ENCODE results near the gene HCLS1. TPM values are rescaled to one million over a fixed set of nuclear protein-coding genes. Genes with fewer than 3 reads are reported as not detected.

Gene HCLS1
- total RNA-seq, 1 experiment from 2014 or later: 0.45 TPM

DNA sequence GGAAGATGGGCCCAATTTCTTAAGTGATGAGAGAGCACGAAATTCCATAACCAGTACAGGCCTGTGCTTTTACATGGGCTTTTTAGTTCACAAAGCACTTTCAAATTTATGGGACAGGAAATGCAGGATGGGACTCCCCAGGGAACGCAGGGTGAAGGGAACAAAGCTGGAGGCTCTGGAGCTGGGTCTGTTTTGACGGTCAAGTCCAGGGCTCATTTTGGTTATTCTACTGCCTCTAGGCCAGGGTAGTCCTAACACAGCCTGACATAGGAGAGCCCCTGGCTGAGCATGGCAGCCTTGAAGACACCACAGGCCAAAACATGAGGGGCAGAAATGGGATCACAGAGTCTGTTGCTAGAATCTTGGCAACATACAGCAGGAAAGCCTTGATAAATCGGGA is 33.5 kb downstream of the HCLS1 start:
- Mint-ChIP-seq H3K27ac (ENCODE audit: unreplicated experiment) (no peak overlapping the region), H3K4me1 (ENCODE audit: low read depth, unreplicated experiment) (no peaks in the 10 kb centered on the region), H3K36me3 (ENCODE audit: insufficient read depth, unreplicated experiment) (no peaks in the 10 kb centered on the region), H3K4me3 (ENCODE audit: unreplicated experiment) (no peak overlapping the region), H3K27me3 (ENCODE audit: insufficient read depth, unreplicated experiment) (no peaks in the 10 kb centered on the region), H3K9me3 (ENCODE audit: unreplicated experiment) (no peaks in the 10 kb centered on the region)
- Histone ChIP-seq H3K9me3 (no peaks in the 10 kb centered on the region), H3K4me1 (no peaks in the 10 kb centered on the region), H3K36me3 (ENCODE audit: control insufficient read depth, insufficient read depth, low read length) (no peaks in the 10 kb centered on the region), H3K4me3 (ENCODE audit: low read depth, low read length) (no peak overlapping the region), H3K27me3 (replicated peaks; ENCODE audit: control insufficient read depth, insufficient read depth, low read length) (no peaks in the 10 kb centered on the region)
- BruUV-seq (replicated peaks): no TSS peak
- no peak for DNase-seq
- intact Hi-C loops (cut with micrococcal nuclease; ENCODE audit: unreplicated experiment): no loop called here
- ChIA-PET POLR2A (no interaction called here), CTCF (no interaction called here)
- TF ChIP-seq, protein P1, sequence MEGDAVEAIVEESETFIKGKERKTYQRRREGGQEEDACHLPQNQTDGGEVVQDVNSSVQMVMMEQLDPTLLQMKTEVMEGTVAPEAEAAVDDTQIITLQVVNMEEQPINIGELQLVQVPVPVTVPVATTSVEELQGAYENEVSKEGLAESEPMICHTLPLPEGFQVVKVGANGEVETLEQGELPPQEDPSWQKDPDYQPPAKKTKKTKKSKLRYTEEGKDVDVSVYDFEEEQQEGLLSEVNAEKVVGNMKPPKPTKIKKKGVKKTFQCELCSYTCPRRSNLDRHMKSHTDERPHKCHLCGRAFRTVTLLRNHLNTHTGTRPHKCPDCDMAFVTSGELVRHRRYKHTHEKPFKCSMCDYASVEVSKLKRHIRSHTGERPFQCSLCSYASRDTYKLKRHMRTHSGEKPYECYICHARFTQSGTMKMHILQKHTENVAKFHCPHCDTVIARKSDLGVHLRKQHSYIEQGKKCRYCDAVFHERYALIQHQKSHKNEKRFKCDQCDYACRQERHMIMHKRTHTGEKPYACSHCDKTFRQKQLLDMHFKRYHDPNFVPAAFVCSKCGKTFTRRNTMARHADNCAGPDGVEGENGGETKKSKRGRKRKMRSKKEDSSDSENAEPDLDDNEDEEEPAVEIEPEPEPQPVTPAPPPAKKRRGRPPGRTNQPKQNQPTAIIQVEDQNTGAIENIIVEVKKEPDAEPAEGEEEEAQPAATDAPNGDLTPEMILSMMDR (IDR thresholded peaks at IDR 0.05; ENCODE audit: insufficient read depth in 1 of 2, low read depth in 1 of 2, low read length in 1 of 2, severe bottlenecking in 1 of 2, unreplicated experiment in 1 of 2): no peak

DNA sequence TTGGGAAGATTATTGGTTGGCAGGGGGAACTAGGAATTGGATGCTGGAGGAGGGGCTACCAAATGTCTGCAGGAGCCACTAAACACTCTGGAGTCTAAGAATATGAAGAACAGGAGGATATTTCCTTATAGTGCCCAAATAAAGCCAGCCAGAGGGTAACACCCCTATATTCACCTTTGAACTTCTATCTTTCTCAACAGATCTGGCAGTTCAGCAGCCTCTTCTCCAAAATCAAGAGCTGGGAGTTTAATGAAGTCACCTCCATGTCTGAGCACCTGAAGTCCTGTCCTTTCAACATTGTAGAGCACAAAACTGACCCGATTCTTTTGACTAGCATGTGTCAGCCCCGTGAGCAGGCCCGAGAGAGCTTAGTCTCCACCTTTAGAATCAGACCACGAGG is 34.2 kb downstream of the HCLS1 start:
- no peaks in the 10 kb centered on the region for H3K9me3 ChIP-seq
- POLR2A ChIA-PET: no interaction called here

DNA sequence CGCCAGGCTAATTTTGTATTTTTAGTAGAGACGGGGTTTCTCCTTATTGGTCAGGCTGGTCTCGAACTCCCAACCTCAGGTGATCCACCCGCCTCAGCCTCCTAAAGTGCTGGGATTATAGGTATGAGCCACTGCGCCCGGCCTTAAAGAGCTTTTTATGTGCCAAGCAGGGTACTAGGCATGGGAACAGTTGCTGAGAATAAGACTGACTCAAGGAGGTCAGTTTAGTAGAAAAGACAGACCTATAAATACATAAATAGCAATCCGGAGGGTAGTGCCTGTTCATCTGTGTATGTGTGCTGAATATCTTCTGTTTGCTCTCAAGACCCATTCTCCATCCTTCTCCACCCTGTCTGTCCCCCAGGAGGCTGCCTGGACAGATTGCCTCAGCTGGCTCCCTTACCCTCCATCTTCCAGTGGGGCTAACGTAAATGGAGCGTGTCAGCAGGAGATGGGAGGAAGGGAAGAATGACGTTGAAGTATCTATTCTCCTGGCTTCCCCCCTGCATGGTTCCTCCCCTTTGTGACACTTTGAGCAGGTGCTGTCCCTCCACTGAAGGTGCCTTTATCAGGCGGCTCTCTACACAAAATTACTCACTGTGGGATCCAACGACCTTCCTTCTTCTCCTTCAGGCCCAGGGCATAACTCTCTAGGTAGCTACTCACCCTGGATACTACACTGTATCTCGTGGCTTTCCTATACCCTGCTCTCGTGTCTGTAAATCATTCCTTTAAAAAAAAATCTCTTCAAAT is 36.4 kb downstream of the HCLS1 start:
- DNase-seq: no peak
- peaks cover 9% of the 10 kb centered on the region for H3K27me3 Mint-ChIP-seq (ENCODE audit: insufficient read depth, unreplicated experiment)
- POLR2A ChIA-PET: no interaction called here

More for the DNA sequence above, 34.2 kb downstream of the HCLS1 start:
- CTCF ChIA-PET: no interaction called here
- no TSS peak for BruUV-seq (replicated peaks)
- Histone ChIP-seq H3K36me3 (ENCODE audit: control insufficient read depth, insufficient read depth, low read length) (no peaks in the 10 kb centered on the region), H3K4me1 (no peaks in the 10 kb centered on the region), H3K27me3 (replicated peaks; ENCODE audit: control insufficient read depth, insufficient read depth, low read length) (no peaks in the 10 kb centered on the region), H3K4me3 (ENCODE audit: low read depth, low read length) (no peak overlapping the region)
- H3K27me3 Mint-ChIP-seq (ENCODE audit: insufficient read depth, unreplicated experiment): peaks cover 5% of the 10 kb centered on the region
- TF ChIP-seq, protein P1 (IDR thresholded peaks at IDR 0.05; ENCODE audit: insufficient read depth in 1 of 2, low read depth in 1 of 2, low read length in 1 of 2, severe bottlenecking in 1 of 2, unreplicated experiment in 1 of 2): no peak
- intact Hi-C loops (cut with micrococcal nuclease; ENCODE audit: unreplicated experiment): no loop called here
- DNase-seq: no peak
- no peak overlapping the region for H3K27ac Mint-ChIP-seq (ENCODE audit: unreplicated experiment)
- no peaks in the 10 kb centered on the region for H3K36me3 Mint-ChIP-seq (ENCODE audit: insufficient read depth, unreplicated experiment)
- no peaks in the 10 kb centered on the region for H3K9me3 Mint-ChIP-seq (ENCODE audit: unreplicated experiment)
- H3K4me3 Mint-ChIP-seq (ENCODE audit: unreplicated experiment): no peak overlapping the region
- no peaks in the 10 kb centered on the region for H3K4me1 Mint-ChIP-seq (ENCODE audit: low read depth, unreplicated experiment)

More for the DNA sequence above, 36.4 kb downstream of the HCLS1 start:
- H3K9me3 Mint-ChIP-seq (ENCODE audit: unreplicated experiment): no peaks in the 10 kb centered on the region
- no peaks in the 10 kb centered on the region for H3K36me3 Mint-ChIP-seq (ENCODE audit: insufficient read depth, unreplicated experiment)
- no peak overlapping the region for H3K4me3 Mint-ChIP-seq (ENCODE audit: unreplicated experiment)
- intact Hi-C loops (cut with micrococcal nuclease; ENCODE audit: unreplicated experiment): no loop called here
- H3K27me3 ChIP-seq (replicated peaks; ENCODE audit: control insufficient read depth, insufficient read depth, low read length): no peaks in the 10 kb centered on the region; the same call in 1 of the 2 replicates
- no peaks in the 10 kb centered on the region for H3K36me3 ChIP-seq (ENCODE audit: control insufficient read depth, insufficient read depth, low read length)
- H3K4me1 Mint-ChIP-seq (ENCODE audit: low read depth, unreplicated experiment): no peaks in the 10 kb centered on the region
- TF ChIP-seq, protein P1 (IDR thresholded peaks at IDR 0.05; ENCODE audit: insufficient read depth in 1 of 2, low read depth in 1 of 2, low read length in 1 of 2, severe bottlenecking in 1 of 2, unreplicated experiment in 1 of 2): no peak
- CTCF ChIA-PET: no interaction called here
- no peak overlapping the region for H3K27ac Mint-ChIP-seq (ENCODE audit: unreplicated experiment)
- BruUV-seq (replicated peaks): no TSS peak
- no peak overlapping the region for H3K4me3 ChIP-seq (ENCODE audit: low read depth, low read length)
- H3K9me3 ChIP-seq: no peaks in the 10 kb centered on the region
- H3K4me1 ChIP-seq: no peaks in the 10 kb centered on the region

Measured in Caco-2 (cell line).